GM19438 (cell line): ENCODE data around the gene CBLB.
"Not testable (repeated sequence)": the region's sequence is repeated elsewhere in the genome, so short reads cannot be mapped to it uniquely, and the experiment has no call there.

Source experiments
- ATAC-seq: cut with Tn5 transposase; IDR thresholded peaks from one replicate; pipeline ENCODE4 v1.9.1; 2021; ENCODE audit warnings: low read depth; ENCODE audit not compliant: unreplicated experiment

The CBLB gene

DNA sequence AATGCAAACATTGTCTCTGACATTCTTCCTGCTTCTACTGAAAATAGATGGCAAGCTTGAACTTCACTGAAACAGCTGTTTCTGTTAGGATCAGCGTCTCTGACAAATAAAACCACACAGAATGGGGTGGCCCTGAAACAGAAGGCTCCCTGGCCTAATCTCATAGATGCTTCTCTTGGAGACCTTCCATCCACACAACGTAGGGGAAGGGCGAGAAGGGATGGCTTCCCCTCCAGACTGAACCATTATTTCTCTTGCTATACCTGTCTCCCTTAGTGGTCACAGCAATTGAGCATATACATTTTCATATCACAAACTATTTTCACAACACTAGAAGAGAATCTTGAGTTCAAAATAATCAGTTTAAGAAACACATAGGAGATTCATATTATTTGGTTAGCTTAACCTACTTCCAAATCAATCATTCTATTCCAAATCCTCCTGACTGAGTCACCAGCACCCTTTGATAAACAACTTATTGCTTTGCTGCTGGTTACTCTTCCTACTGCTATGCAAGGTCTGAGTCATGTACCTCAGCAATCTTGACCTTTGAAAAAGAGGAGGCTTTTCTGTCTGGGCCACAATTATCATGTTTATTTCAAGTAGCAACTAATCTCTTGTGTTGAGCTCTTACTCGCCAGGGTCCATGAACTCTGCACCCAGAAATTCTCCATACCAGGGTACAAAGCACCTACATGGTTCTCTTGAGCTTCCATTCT lies 45.5 kb downstream of the CBLB start:
- no peak for ATAC-seq

DNA sequence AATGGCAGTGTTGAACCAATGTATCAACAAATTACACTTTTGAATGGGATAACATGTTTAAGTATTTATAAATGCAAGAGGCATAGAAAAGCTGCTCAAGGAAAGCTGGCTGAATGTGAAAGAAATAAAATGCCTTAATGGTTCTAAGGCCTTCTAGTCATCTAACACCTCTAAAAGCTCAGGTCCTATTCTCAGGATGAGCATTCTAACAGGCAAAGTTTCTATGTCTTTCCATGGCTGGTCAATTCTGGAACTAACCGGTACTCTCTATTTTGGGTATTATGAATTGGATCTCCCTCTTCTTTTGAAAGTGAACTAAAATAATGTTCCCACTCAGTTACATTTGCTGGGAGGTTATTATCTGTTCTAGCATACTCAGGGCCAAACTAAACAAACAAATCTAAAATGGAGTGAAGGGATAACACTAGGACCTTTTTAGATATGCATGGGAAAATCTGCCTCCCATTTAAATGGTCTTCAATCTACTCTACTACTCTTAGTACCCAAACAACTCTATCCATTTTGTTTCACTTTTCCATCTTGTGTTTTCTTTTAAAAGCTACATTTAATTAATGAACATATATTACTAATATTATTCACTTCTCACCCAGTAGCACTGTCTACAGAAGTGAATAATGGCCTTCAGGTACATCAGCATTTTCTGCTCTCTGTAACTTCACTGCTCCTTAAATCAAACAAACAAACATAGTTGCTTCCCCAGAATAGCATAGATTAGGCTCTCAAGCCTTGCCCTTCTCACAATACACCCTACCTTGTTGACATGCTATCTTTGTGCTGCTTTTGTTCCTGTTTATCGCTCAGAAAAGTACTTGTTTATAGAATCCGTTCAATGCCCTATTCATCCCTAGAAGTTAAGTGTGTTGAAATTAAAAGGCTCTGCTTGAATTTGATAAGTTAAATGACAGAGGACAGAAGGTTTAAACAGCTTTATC lies 46.4 kb downstream of the CBLB start:
- ATAC-seq, result no peak

DNA sequence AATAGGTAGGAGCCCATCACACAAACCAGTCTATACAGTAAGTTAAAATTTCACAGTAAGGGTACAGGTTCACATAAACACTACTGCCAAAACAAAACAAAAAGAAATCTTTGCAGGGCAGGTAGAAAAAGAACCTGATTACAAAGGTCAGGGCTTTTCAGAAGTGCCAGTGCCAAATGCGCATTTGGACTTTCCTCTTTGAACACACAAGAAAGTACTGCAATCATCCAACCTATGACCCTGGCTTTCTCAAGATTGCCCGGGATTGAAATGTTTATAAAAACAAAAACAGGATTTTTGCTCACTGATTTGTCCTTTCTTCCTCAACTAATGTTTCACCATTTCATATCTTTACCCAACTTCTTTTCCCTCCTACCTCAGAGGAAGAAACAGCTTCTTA lies 47.4 kb downstream of the CBLB start:
- ATAC-seq, result no peak

DNA sequence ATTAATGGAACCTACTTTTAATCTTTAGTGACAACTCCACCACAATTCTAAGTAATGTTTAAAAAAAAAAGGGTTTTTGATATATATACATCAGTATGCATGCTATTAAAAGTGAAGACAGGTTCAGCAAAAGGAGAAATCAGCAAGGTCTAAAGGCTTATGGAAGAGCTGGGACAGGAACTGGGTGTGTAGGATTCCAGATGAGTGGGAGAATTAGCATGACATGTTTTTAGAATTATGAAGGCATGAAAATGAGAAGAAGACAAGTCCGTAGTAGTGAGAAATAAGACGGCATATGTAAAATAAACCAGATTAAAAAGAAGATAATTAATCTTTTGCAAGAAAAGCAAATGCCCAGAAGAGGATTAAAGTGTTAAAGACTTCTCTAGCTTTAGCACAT lies 52.0 kb downstream of the CBLB start:
- ATAC-seq, result no peak

DNA sequence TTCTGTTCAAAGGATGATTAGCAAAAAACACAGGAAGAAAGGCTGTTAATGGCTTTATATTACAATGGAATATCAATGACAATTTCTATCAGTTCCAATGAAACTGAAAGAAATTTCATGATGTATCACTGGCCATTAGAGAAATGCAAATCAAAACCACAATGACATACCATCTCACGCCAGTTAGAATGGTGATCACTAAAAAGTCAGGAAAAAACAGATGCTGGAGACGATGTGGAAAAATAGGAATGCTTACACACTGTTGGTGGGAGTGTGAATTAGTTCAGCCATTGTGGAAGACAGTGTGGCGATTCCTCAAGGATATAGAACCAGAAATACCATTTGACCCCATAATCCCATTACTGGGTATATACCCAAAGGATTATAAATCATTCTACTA lies 53.5 kb downstream of the CBLB start:
- not testable (repeated sequence) for ATAC-seq

DNA sequence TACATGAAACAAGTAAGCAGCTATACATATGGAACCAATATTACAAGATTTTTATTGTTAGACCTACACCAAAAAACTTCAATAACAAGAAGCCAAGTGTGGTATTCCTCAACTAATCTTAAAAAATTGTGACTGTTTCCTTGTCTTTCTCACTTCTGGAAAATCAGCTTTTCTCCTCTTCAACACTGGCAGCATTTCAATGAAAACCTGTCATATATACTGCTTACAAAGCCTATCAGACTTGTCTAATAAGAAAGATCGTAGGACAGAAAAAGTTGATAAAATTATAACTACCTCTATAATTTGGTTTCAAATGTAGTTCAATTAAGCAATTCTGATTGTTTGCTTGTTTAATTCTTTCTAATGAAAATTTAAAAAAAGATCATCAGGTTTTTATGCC lies 55.1 kb downstream of the CBLB start:
- no peak for ATAC-seq

DNA sequence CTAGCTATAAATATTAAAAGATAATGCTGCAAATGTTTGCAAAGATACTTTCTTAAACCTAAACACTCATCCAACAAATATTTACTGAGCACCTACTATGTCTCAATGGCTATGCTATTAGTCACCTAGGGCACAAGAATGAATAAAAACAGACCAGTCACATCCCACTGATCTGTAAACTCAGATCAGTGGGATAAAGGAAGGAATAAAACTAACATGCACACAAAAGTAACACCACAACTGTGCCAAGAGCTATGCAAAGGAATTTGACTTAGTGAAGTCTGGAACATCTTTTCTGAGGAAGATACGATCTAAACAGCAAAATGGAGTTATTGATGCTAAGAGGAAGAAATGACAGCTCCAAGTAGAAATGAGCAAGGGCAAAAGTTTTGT lies 56.6 kb downstream of the CBLB start:
- no peak for ATAC-seq

DNA sequence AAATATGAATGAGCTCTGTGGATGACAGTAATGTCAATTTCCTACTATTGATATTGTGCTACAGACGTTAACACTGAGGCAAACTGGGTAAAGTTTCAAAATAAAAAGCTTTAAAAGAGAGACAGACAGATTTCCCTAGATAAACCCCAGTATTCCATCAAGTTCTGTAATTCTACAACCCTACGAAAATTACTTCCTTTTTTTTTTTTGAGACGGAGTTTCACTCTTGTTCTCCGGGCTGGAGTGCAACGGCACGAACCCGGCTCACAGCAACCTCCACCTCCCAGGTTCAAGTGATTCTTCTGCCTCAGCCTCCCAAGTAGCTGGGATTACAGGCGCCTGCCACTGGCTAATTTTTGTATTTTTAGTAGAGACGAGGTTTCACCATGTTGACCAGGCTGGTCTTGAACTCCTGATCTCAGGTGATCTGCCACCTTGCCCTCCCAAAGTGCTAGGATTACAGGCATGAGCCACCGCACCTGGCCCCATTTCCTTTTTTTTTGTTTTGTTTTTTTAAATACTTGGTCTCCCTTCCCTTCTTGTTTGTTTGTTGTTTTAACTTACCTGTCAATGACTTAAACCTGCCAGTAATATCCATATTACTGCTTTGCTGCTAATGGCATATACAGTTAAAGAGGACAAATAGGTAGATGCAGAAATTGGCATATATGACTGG lies 57.2 kb downstream of the CBLB start:
- ATAC-seq, result no peak

DNA sequence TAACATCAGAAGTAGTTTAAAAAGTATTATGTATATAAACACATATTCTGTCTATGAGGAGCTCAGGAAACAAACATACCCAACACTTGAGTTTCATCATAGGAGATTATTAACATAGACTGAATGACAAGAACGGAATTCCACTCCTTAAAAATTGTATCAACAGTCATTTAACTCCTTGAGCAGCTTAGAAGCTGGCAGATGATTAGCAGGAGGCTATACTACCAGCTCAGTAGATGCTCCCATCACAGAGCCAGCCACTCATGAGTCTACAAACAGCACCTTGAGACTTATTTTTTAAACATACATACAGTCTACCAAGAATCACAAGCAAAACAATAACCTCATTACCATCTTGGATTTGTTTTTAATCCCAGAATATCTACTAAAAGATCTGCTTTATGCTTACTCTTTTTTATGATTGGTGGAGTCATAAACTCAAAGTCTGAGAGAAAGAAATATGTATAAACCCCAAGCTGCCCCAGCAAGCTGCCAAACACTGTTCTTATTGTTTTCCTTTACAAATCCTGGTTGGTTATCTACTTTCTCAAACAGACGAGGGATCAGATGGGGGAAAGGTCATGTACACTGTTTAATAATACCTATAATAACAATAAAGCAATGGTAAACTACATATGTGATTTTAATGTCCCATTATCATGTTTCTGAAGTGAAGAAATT lies 59.5 kb downstream of the CBLB start:
- no peak for ATAC-seq

DNA sequence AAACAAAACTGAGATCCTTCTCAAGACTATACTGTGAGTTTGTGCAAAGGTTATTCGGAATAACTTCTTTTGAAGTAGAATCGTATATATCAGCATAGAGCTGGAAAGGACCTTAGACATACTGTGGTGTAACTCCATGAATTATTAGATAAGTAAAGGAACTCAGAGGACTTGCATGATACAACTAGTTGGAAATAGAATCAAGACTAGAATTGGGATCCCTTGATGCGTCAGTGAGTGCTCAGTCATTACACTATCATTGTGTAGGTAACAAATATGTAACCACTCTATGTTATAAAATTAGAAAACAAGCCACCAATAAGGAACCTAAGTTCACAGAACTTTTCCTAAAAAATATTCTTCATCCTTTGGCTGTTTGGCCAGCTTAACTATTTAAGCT lies 61.1 kb downstream of the CBLB start:
- no peak for ATAC-seq

DNA sequence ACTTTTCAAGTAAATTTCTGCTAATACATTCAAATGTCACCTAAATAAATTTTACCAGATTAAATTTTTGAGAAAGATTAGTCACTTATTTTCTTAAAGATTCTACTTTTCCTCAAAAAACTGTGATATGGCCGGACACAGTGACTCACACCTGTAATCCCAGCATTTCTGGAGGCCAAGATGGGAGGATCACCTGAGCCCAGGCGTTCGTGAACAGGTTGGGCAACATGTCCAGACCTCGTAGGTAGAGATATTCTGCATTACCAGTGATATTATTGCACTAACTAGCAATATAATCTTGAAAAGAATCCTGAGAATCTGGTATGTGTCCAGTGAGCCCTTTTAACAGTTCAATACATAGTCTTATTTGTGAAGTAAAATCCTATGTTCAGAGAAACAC lies 61.7 kb downstream of the CBLB start:
- ATAC-seq, result no peak

DNA sequence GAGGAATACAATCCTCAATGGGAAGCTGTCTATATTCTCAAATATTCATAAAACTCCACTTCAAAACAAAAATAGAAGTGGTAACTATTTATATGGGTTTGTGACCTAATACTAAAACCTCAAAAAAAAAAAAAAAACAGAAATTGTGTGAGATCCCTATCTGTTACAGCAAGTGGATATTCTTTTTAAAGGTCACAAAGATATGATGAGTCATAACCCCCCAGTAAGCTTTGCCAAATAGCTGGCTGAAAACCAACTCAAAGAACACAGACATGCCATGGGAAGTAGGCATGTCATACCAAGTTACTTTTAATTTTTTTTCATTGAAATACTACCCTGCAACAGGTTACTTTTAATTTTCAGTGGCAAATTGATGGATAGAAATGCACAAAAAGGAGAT lies 62.5 kb downstream of the CBLB start:
- ATAC-seq, result no peak

DNA sequence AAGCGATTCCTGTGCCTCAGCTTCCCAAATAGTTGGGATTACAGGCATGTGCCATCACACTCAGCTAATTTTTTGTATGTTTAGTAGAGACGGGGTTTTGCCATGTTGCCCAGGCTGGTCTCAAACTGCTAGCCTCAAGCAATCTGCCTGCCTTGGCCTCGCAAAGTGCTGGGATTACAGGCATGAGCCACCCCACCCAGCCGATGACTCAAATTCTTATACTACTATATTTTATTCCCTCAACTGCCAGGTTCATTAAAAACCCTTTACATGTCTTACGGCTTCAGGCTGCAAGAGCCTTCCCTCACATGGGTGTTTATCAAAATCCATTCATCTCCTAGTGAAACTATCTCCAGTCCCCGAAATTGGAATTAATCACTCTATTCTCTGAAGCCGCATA lies 63.4 kb downstream of the CBLB start:
- ATAC-seq, result no peak

DNA sequence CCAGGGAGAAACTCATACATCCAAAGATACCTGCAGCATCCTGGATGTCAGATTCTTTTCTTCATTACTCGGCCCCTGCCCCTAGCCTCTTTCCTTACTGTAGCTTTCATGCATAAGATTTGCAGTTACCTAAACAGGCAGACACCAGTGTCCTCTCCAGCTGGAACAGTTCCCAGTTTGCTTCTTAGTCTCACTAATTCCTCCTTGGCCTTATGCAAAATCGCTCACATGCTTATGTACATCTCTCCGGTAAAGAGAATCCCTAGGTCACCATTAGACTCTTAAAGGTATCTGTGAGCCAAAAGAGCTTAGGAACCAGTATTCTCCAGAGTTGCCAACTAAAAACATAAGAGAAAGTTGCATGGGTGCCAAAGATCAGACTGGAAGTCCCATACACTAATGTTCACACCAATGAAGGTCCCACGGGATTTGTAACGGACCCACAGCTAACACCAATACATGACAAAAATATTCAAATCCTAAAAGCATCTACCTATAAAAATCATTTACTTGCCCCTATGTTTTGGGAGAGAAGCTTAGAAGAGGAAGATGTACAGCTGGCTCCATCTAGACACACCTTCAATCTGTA lies 66.6 kb downstream of the CBLB start:
- no peak for ATAC-seq

DNA sequence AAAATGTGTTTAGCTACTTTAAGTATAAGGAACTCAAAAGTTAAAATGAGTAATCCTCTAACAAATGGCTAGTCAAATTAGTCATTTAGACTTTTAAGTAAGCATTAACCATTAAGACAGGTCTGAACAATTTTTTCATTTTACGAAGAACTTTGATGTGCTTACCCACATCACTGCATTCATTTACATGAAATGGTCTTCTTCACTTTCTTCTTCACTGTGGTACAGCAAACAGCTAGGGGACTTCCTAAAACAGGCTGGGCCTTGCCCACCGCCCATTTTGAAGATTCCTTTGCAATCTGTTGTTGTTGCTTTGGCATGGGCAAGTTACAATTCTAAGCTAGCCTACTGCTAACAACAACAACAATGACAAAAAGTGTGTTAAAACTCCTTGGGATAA lies 67.4 kb downstream of the CBLB start:
- ATAC-seq, result no peak

DNA sequence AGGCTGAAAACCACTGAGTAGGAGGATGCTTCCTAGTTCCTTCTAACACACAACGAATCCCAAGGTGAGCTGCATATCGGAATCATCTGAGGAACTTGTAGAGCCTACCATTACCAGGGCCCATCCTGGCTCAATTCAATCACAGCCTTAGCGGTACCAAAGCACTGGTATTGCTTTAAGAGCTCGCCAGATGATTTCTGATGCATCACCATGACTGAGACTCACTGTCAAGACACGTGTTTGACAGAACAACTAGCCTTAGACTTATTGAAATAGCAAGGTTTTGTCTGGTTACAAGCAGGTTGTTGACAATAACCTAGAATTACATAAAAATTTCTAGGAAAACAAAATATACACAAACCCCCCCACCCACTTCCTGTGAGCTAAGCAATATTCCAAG lies 68.5 kb downstream of the CBLB start:
- ATAC-seq, result no peak

DNA sequence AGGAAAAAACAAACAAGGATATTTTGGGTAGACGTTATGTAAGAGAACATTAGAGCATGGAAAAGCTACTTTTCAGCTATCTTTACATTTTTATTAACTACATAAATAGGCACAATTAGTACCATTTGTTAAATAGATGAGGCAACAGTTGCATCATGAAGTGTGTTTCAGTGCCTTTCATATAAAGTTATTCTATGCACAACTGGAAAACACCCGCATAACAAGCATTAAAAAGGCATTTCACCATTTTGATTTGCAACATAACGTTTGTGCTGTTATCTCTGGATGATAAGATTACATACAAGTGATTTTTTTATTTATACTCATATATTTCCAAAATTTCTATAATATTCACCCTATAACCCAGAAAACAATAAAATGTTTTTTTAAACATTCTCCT lies 69.5 kb downstream of the CBLB start:
- ATAC-seq, result no peak

DNA sequence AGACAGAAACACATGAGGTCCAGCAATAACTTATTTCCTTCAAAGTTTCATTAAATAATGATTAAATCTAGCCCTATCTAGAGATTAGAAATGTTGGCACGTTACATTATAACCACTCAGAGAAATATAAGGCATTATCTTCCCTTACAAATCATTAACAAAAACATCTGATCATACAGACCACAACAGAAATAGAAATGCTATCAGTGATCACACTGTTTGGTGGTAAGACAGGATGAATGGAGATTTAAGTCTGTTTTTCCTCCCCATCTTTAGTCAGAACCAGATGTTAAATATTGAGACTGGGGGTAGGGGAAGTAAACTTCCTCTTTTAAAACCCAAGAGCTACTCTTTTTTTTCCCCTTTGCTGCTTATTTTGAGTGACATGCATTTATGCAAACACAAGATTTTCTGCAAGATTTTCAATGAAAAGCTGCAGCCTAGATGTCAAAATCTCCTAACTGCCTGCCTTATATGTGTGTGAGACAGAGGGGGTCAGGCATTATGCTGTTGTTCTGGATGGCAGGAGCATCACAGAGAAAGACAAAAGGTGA lies 70.4 kb downstream of the CBLB start:
- peak; percentile 82 for ATAC-seq

DNA sequence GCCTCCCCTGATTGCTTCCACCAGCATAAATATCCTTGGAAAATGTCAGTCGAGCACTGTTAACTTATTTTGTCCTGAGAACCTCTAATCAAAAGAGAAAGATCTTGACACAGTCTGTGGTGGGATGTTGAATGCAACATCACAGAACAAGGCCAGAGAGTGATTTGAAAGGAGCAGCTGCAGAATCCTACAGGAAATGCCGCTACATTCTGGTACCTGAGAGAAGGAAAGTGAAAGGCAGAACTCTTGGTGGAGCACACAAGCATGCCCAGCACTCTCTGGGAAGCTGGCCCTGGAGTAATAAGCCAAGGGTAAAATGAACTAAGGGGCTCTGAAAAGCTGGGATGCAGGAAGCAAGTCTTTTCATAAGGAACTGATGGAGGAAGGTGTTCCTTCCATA lies 75.8 kb downstream of the CBLB start:
- ATAC-seq, result no peak
